ENCODE measurements around the gene AKAP13.

- TF ChIP-seq CTCF (conservative IDR thresholded peaks at IDR 0.05; ENCODE audit: low read depth, low read length) (no peak), EZH2 (IDR thresholded peaks at IDR 0.05; ENCODE audit: borderline replicate concordance, low read depth, low read length, poor library complexity, severe bottlenecking) (no peak)
These were observed 391.5 kb downstream of the AKAP13 start for GRCh38 chr15:85771781-85772445.

All from A673 (cell line).